Neural cell (in vitro differentiated cells): Measurements from ENCODE around the gene GRM1. TPM values are rescaled to one million over a fixed set of nuclear protein-coding genes. Genes with fewer than 3 reads are reported as not detected.

Experiments
- H2AFZ ChIP-seq: fragments of 200-600, 300-800 bp; sonication (generic), shearing (Covaris generic); 2 replicates; pipeline ENCODE4 v1.6.0; 2014; ENCODE audit warnings: low read depth, mild to moderate bottlenecking, antibody characterized with exemption, low read length, moderate library complexity
- H3F3A ChIP-seq: fragments of 200-600 bp; shearing (Covaris generic); 2 replicates; pipeline ENCODE4 v1.6.1; 2016; ENCODE audit warnings: mild to moderate bottlenecking, moderate library complexity, mixed read lengths, antibody characterized with exemption, low read length; ENCODE audit not compliant: insufficient read depth, poor library complexity, severe bottlenecking
- H3K27ac ChIP-seq: fragments of 200-600, 300-800 bp; sonication (generic), shearing (Covaris generic); 2 replicates; pipeline ENCODE4 v1.5.1; 2014; ENCODE audit warnings: mild to moderate bottlenecking, low read length, moderate library complexity
- H3K27me3 ChIP-seq: fragments of 300-800, 200-600 bp; sonication (generic), shearing (Covaris generic); 2 replicates; pipeline ENCODE4 v1.6.0; 2014; ENCODE audit warnings: mild to moderate bottlenecking, low read depth, low read length, moderate library complexity; ENCODE audit not compliant: insufficient read depth
- H3K36me3 ChIP-seq: fragments of 300-800, 200-600 bp; sonication (generic), shearing (Covaris generic); 2 replicates; pipeline ENCODE4 v1.5.1; 2014; ENCODE audit warnings: mild to moderate bottlenecking, antibody characterized with exemption, low read length, moderate library complexity; ENCODE audit not compliant: insufficient read depth
- H3K4me2 ChIP-seq: fragments of 300-800, 200-600 bp; sonication (generic), shearing (Covaris generic); 2 replicates; pipeline ENCODE4 v1.6.0; 2014; ENCODE audit warnings: mild to moderate bottlenecking, low read length
- H3K4me3 ChIP-seq: fragments of 300-800, 200-600 bp; sonication (generic), shearing (Covaris generic); 2 replicates; pipeline ENCODE4 v1.5.1; 2014; ENCODE audit warnings: mild to moderate bottlenecking, low read length, moderate library complexity
- H3K79me2 ChIP-seq: fragments of 200-600 bp; shearing (Covaris generic); replicated peaks from 2 replicates; pipeline ENCODE4 v1.6.0; 2014; ENCODE audit warnings: mild to moderate bottlenecking, low read length, moderate library complexity; ENCODE audit not compliant: insufficient read depth
- H3K9ac ChIP-seq: fragments of 300-800, 200-600 bp; sonication (generic), shearing (Covaris generic); 2 replicates; pipeline ENCODE4 v1.6.1; 2016; ENCODE audit warnings: mild to moderate bottlenecking, low read length, mixed read lengths
- H3K9me2 ChIP-seq: fragments of 200-600 bp; shearing (Covaris generic); 2 replicates; pipeline ENCODE4 v1.6.1; 2016; ENCODE audit warnings: mild to moderate bottlenecking, low read length, mixed read lengths; ENCODE audit not compliant: insufficient read depth
- H3K9me3 ChIP-seq: fragments of 200-600, 300-800 bp; sonication (generic), shearing (Covaris generic); 2 replicates; pipeline ENCODE4 v1.6.1; 2016; ENCODE audit warnings: mild to moderate bottlenecking, mixed run types, low read length, moderate library complexity, mixed read lengths
- H4K20me1 ChIP-seq: fragments of 200-600 bp; shearing (Covaris generic); 2 replicates; pipeline ENCODE4 v1.6.1; 2016; ENCODE audit warnings: mild to moderate bottlenecking, mixed run types; ENCODE audit not compliant: insufficient read depth
- CTCF ChIP-seq: fragments of 450-650 bp; IDR thresholded peaks from 2 replicates; pipeline ENCODE4 v1.5.1; 2014; ENCODE audit warnings: antibody characterized with exemption, mild to moderate bottlenecking, moderate library complexity; ENCODE audit not compliant: poor library complexity, severe bottlenecking
- EP300 ChIP-seq: fragments of 450-650 bp; conservative IDR thresholded peaks from 2 replicates; pipeline ENCODE4 v1.6.1; 2014; ENCODE audit warnings: antibody characterized with exemption, mild to moderate bottlenecking, moderate library complexity; ENCODE audit not compliant: poor library complexity, severe bottlenecking
- EZH2 ChIP-seq: fragments of 200-600, 300-800 bp; shearing (Covaris generic), sonication (generic); IDR thresholded peaks from 2 replicates; pipeline ENCODE4 v1.6.1; 2014; ENCODE audit warnings: antibody characterized with exemption, low read length, borderline replicate concordance, mild to moderate bottlenecking; ENCODE audit not compliant: insufficient read depth, poor library complexity, severe bottlenecking
- MXI1 ChIP-seq: fragments of 450-650 bp; conservative IDR thresholded peaks from 2 replicates; pipeline ENCODE4 v1.6.1; 2014; ENCODE audit warnings: antibody characterized with exemption, mild to moderate bottlenecking; ENCODE audit not compliant: poor library complexity, severe bottlenecking
- POLR2AphosphoS5 ChIP-seq: IDR thresholded peaks from 2 replicates; pipeline ENCODE4 v1.6.1; 2012
- RAD21 ChIP-seq: fragments of 450-650 bp; conservative IDR thresholded peaks from 2 replicates; pipeline ENCODE4 v1.6.1; 2014; ENCODE audit warnings: antibody characterized with exemption, mild to moderate bottlenecking, moderate library complexity
- REST ChIP-seq: IDR thresholded peaks from 2 replicates; pipeline ENCODE4 v1.6.1; 2012; ENCODE audit warnings: borderline replicate concordance
- SMC3 ChIP-seq: fragments of 450-650 bp; conservative IDR thresholded peaks from 2 replicates; pipeline ENCODE4 v1.6.1; 2014; ENCODE audit warnings: antibody characterized with exemption, mild to moderate bottlenecking, moderate library complexity; ENCODE audit not compliant: poor library complexity
- TAF1 ChIP-seq: IDR thresholded peaks from 2 replicates; pipeline ENCODE4 v1.6.1; 2012; ENCODE audit warnings: low read depth
- polyA plus RNA-seq: library from polyadenylated mRNA; depleted of rRNA; stranded (reverse); fragments of >200 nt; gene quantifications from 2 replicates; pipeline ENCODE4 v1.2.3, GENCODE V29; 2014

GRM1 gene
- polyA plus RNA-seq, 1 donor from 2014 or later, result 2.9 TPM

GRCh38 chr6:146441907-146442306, 413.0 kb downstream of the GRM1 start:
- no peaks in the 10 kb centered on the region for H3K9me2 ChIP-seq
- no peak overlapping the region for H3K4me2 ChIP-seq
- no peaks in the 10 kb centered on the region for H3K27me3 ChIP-seq
- no peaks in the 10 kb centered on the region for H3K9me3 ChIP-seq
- no peaks in the 10 kb centered on the region for H3F3A ChIP-seq
- H3K36me3 ChIP-seq, result no peaks in the 10 kb centered on the region
- TF ChIP-seq MXI1 (no peak), SMC3 (no peak), EP300 (no peak), EZH2 (no peak), CTCF (no peak), REST (no peak), TAF1 (no peak), POLR2AphosphoS5 (no peak), RAD21 (no peak)
- H3K27ac ChIP-seq, result no peak overlapping the region
- no peak overlapping the region for H3K4me3 ChIP-seq
- H2AFZ ChIP-seq, result no peak overlapping the region
- H3K9ac ChIP-seq, result no peak overlapping the region
- no peaks in the 10 kb centered on the region for H3K79me2 ChIP-seq
- no peaks in the 10 kb centered on the region for H4K20me1 ChIP-seq

GRCh38 chr6:146444189-146444588, 415.3 kb downstream of the GRM1 start:
- H3F3A ChIP-seq, result no peaks in the 10 kb centered on the region
- no peak overlapping the region for H3K27ac ChIP-seq
- no peaks in the 10 kb centered on the region for H4K20me1 ChIP-seq
- H3K4me2 ChIP-seq, result no peak overlapping the region
- H3K27me3 ChIP-seq, result no peaks in the 10 kb centered on the region
- H3K36me3 ChIP-seq, result no peaks in the 10 kb centered on the region
- no peak overlapping the region for H2AFZ ChIP-seq
- H3K9me3 ChIP-seq, result no peaks in the 10 kb centered on the region
- H3K79me2 ChIP-seq, result no peaks in the 10 kb centered on the region
- no peaks in the 10 kb centered on the region for H3K9me2 ChIP-seq
- H3K9ac ChIP-seq, result no peak overlapping the region
- TF ChIP-seq REST (no peak), POLR2AphosphoS5 (no peak), SMC3 (no peak), MXI1 (no peak), EZH2 (no peak), TAF1 (no peak), RAD21 (no peak), EP300 (no peak), CTCF (no peak)
- H3K4me3 ChIP-seq, result no peak overlapping the region
